HepG2 (cell line): ENCODE data around the gene CHMP1A. TPM values are rescaled to one million over a fixed set of nuclear protein-coding genes. Genes with fewer than 3 reads are reported as not detected.
A peak's percentile ranks its signal among the peaks of the same experiment; 100 is the strongest.

Experiments used
- BCL6 ChIP-seq: IDR thresholded peaks from 2 replicates; pipeline ENCODE4 v1.6.1; 2016; ENCODE audit warnings: missing genetic modification reagents, missing compliant biosample characterization
- ELF1 ChIP-seq: sonication (generic); formaldehyde crosslinking; IDR thresholded peaks from 2 replicates; pipeline ENCODE4 v1.4.0; 2020; ENCODE audit warnings: missing genetic modification reagents
- ETV5 ChIP-seq: IDR thresholded peaks from 2 replicates; pipeline ENCODE4 v1.6.1; 2018; ENCODE audit warnings: missing biosample characterization, missing genetic modification reagents, inconsistent platforms, borderline replicate concordance
- FOXO1 ChIP-seq: sonication (generic); formaldehyde crosslinking; IDR thresholded peaks from 2 replicates; pipeline ENCODE4 v1.4.0; 2020; ENCODE audit warnings: missing genetic modification reagents
- GABPB1 ChIP-seq: IDR thresholded peaks from 2 replicates; pipeline ENCODE4 v1.6.1; 2016; ENCODE audit warnings: mild to moderate bottlenecking, missing genetic modification reagents, moderate library complexity, missing compliant biosample characterization
- HOXD1 ChIP-seq: sonication (generic); formaldehyde crosslinking; IDR thresholded peaks from 2 replicates; pipeline ENCODE4 v1.5.0; 2020; ENCODE audit warnings: missing genetic modification reagents
- JDP2 ChIP-seq: sonication (generic); formaldehyde crosslinking; IDR thresholded peaks from 2 replicates; pipeline ENCODE4 v1.8.1; 2022; ENCODE audit warnings: missing genetic modification reagents, borderline replicate concordance
- NFE2L1 ChIP-seq: sonication (generic); formaldehyde crosslinking; IDR thresholded peaks from 2 replicates; pipeline ENCODE4 v1.4.0; 2020; ENCODE audit warnings: missing genetic modification reagents, mild to moderate bottlenecking, borderline replicate concordance
- RXRB ChIP-seq: IDR thresholded peaks from 2 replicates; pipeline ENCODE4 v1.6.1; 2016; ENCODE audit warnings: borderline replicate concordance, missing genetic modification reagents, missing compliant biosample characterization
- SP4 ChIP-seq: sonication (generic); formaldehyde crosslinking; IDR thresholded peaks from 2 replicates; pipeline ENCODE4 v1.8.1; 2023; ENCODE audit warnings: mild to moderate bottlenecking, missing genetic modification reagents
- ZFP36 ChIP-seq: fragments of 150-350 bp; IDR thresholded peaks from 2 replicates; pipeline ENCODE4 v1.6.1; 2018; ENCODE audit warnings: borderline replicate concordance, low read length, low read depth; ENCODE audit not compliant: partially characterized antibody
- ZNF30 ChIP-seq: sonication (generic); formaldehyde crosslinking; IDR thresholded peaks from 2 replicates; pipeline ENCODE4 v1.5.0; 2020; ENCODE audit warnings: mild to moderate bottlenecking, missing genetic modification reagents
- ZNF547 ChIP-seq: sonication (generic); formaldehyde crosslinking; IDR thresholded peaks from 2 replicates; pipeline ENCODE4 v1.5.1; 2020; ENCODE audit warnings: mild to moderate bottlenecking, missing genetic modification reagents
- ZNF598 ChIP-seq: sonication (generic); formaldehyde crosslinking; IDR thresholded peaks from 2 replicates; pipeline ENCODE4 v1.5.1; 2020; ENCODE audit warnings: mild to moderate bottlenecking, missing genetic modification reagents, borderline replicate concordance
- ZNF619 ChIP-seq: sonication (generic); formaldehyde crosslinking; IDR thresholded peaks from 2 replicates; pipeline ENCODE4 v1.4.0; 2020; ENCODE audit warnings: mild to moderate bottlenecking, missing genetic modification reagents
- ZNF674 ChIP-seq: sonication (generic); formaldehyde crosslinking; IDR thresholded peaks from 2 replicates; pipeline ENCODE4 v1.5.0; 2020; ENCODE audit warnings: low read depth, mild to moderate bottlenecking, missing genetic modification reagents
- ZNF7 ChIP-seq: IDR thresholded peaks from 2 replicates; pipeline ENCODE4 v1.6.1; 2016; ENCODE audit warnings: missing biosample characterization, missing genetic modification reagents
- ZNF710 ChIP-seq: sonication (generic); formaldehyde crosslinking; IDR thresholded peaks from 2 replicates; pipeline ENCODE4 v1.5.0; 2020; ENCODE audit warnings: mild to moderate bottlenecking, missing genetic modification reagents, borderline replicate concordance
- ZNF776 ChIP-seq: sonication (generic); formaldehyde crosslinking; IDR thresholded peaks from 2 replicates; pipeline ENCODE4 v1.4.0; 2020; ENCODE audit warnings: mild to moderate bottlenecking, missing genetic modification reagents
- ZNF841 ChIP-seq: sonication (generic); formaldehyde crosslinking; IDR thresholded peaks from 2 replicates; pipeline ENCODE4 v1.8.1; 2023; ENCODE audit warnings: missing genetic modification reagents, borderline replicate concordance
- ZNF878 ChIP-seq: sonication (generic); formaldehyde crosslinking; IDR thresholded peaks from 2 replicates; pipeline ENCODE4 v1.8.1; 2023; ENCODE audit warnings: mild to moderate bottlenecking, missing genetic modification reagents, moderate library complexity
- polyA plus RNA-seq, 8 experiments: library from polyadenylated mRNA; depleted of rRNA in 3 of 8; stranded (reverse) in 7 of 8; unstranded in 1 of 8; fragments of >200 nt; fragmentation: Illumina TruSeq in 4 of 8; extraction: Trizol in 4 of 8; gene quantifications; 2 replicates each; pipeline versions ENCODE4 v1.2.1 to v1.2.3, GENCODE V29; 2011 to 2016; ENCODE audit warnings: low read depth in 4 of 8, missing spikeins in 1 of 8, mixed read lengths in 1 of 8; ENCODE audit not compliant: insufficient read depth in 1 of 8
- total RNA-seq, 5 experiments: library from RNA; depleted of rRNA; stranded (reverse); fragments of >200 nt; fragmentation: Illumina TruSeq; extraction: Trizol; gene quantifications; 2 replicates each; pipeline ENCODE4 v1.2.3, GENCODE V29; 2016; ENCODE audit warnings: low read depth in 1 of 5
- TF ChIP-seq, protein P1 (sequence below): sonication (generic); formaldehyde crosslinking; conservative IDR thresholded peaks from 2 replicates; pipeline ENCODE4 v1.4.0; 2020; ENCODE audit warnings: missing genetic modification reagents
- TF ChIP-seq, protein P2 (sequence below): sonication (generic); formaldehyde crosslinking; IDR thresholded peaks from 2 replicates; pipeline ENCODE4 v1.8.0; 2022; ENCODE audit warnings: mild to moderate bottlenecking, missing genetic modification reagents, moderate library complexity
- TF ChIP-seq, protein P3 (sequence below): sonication (generic); formaldehyde crosslinking; IDR thresholded peaks from 2 replicates; pipeline ENCODE4 v1.4.0; 2020; ENCODE audit warnings: mild to moderate bottlenecking, missing genetic modification reagents

The CHMP1A gene
- total and polyA plus RNA-seq, 2 of the 13 experiments (the other 11 are each of a cell fraction or from before 2014, with no cell fraction given), result 69.4 to 73.3 TPM

- TF ChIP-seq, protein P1, sequence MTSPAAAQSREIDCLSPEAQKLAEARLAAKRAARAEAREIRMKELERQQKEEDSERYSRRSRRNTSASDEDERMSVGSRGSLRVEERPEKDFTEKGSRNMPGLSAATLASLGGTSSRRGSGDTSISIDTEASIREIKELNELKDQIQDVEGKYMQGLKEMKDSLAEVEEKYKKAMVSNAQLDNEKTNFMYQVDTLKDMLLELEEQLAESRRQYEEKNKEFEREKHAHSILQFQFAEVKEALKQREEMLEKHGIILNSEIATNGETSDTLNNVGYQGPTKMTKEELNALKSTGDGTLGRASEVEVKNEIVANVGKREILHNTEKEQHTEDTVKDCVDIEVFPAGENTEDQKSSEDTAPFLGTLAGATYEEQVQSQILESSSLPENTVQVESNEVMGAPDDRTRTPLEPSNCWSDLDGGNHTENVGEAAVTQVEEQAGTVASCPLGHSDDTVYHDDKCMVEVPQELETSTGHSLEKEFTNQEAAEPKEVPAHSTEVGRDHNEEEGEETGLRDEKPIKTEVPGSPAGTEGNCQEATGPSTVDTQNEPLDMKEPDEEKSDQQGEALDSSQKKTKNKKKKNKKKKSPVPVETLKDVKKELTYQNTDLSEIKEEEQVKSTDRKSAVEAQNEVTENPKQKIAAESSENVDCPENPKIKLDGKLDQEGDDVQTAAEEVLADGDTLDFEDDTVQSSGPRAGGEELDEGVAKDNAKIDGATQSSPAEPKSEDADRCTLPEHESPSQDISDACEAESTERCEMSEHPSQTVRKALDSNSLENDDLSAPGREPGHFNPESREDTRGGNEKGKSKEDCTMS (CRISPR knock-in tag), result no peak
- TF ChIP-seq FOXO1 (CRISPR knock-in tag), result no peak
- TF ChIP-seq HOXD1 (CRISPR knock-in tag), result no peak
- TF ChIP-seq, protein P2, sequence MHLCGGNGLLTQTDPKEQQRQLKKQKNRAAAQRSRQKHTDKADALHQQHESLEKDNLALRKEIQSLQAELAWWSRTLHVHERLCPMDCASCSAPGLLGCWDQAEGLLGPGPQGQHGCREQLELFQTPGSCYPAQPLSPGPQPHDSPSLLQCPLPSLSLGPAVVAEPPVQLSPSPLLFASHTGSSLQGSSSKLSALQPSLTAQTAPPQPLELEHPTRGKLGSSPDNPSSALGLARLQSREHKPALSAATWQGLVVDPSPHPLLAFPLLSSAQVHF (CRISPR knock-in tag), result no peak
- no peak for TF ChIP-seq NFE2L1 (CRISPR knock-in tag)
- no peak for TF ChIP-seq GABPB1 (CRISPR knock-in tag)
- no peak for TF ChIP-seq ZNF7 (CRISPR knock-in tag)
- TF ChIP-seq ZNF674 (CRISPR knock-in tag), result 0 out of 2 replicates have a peak, but pooled peaks have one; percentile 73
- TF ChIP-seq ELF1, result 0 out of 2 replicates have a peak, but pooled peaks have one; percentile 12
- TF ChIP-seq ZNF619, result no peak
- TF ChIP-seq RXRB (CRISPR knock-in tag), result peak; percentile 2; the same call in 1 of the 2 replicates
- 0 out of 2 replicates have a peak, but pooled peaks have one; percentile 7 for TF ChIP-seq ZNF878 (CRISPR knock-in tag)
- TF ChIP-seq ETV5, result no peak
- TF ChIP-seq ZNF776 (CRISPR knock-in tag), result no peak
- TF ChIP-seq ZNF30, result no peak
- TF ChIP-seq SP4, result no peak
- TF ChIP-seq, protein P3, sequence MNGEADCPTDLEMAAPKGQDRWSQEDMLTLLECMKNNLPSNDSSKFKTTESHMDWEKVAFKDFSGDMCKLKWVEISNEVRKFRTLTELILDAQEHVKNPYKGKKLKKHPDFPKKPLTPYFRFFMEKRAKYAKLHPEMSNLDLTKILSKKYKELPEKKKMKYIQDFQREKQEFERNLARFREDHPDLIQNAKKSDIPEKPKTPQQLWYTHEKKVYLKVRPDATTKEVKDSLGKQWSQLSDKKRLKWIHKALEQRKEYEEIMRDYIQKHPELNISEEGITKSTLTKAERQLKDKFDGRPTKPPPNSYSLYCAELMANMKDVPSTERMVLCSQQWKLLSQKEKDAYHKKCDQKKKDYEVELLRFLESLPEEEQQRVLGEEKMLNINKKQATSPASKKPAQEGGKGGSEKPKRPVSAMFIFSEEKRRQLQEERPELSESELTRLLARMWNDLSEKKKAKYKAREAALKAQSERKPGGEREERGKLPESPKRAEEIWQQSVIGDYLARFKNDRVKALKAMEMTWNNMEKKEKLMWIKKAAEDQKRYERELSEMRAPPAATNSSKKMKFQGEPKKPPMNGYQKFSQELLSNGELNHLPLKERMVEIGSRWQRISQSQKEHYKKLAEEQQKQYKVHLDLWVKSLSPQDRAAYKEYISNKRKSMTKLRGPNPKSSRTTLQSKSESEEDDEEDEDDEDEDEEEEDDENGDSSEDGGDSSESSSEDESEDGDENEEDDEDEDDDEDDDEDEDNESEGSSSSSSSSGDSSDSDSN (CRISPR knock-in tag), result peak; percentile 16; the same call in 1 of the 2 replicates
- TF ChIP-seq ZFP36, result no peak
- peak; percentile 63; the same call in 1 of the 2 replicates for TF ChIP-seq ZNF710 (CRISPR knock-in tag)
- TF ChIP-seq ZNF598, result no peak
- TF ChIP-seq ZNF547 (CRISPR knock-in tag), result no peak; the same call in 1 of the 2 replicates
- TF ChIP-seq BCL6, result no peak
- no peak for TF ChIP-seq ZNF841 (CRISPR knock-in tag)
- TF ChIP-seq JDP2 (CRISPR knock-in tag), result no peak
These were observed 842 bp upstream of the CHMP1A start (continued) for GRCh38 chr16:89658221-89658879.
